GM21515 (cell line): ENCODE data around the gene KIAA0753.

Experiments used
- ATAC-seq: cut with Tn5 transposase; IDR thresholded peaks from one replicate; pipeline ENCODE4 v1.9.1; 2021; ENCODE audit not compliant: unreplicated experiment

KIAA0753 gene

DNA sequence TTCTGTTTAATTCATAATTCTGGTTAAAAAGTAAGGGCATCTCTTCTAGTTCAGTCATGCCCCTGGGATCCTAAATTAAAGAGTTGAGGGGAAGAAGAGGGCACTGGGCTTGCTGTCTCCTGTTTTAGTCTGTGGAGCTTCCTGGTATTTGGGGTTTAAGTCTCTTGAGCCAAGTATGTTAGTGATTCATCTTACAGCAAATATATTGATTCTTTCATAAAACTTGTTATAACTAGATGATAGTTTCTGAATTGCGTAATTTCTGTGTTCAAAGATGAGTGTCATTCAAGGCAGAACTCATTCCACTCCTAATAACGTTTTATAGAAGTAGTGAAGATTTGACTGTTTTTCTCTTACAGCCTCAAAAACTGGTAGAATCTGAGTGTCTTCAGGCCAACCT is 2.1 kb upstream of the KIAA0753 start:
- no peak for ATAC-seq

DNA sequence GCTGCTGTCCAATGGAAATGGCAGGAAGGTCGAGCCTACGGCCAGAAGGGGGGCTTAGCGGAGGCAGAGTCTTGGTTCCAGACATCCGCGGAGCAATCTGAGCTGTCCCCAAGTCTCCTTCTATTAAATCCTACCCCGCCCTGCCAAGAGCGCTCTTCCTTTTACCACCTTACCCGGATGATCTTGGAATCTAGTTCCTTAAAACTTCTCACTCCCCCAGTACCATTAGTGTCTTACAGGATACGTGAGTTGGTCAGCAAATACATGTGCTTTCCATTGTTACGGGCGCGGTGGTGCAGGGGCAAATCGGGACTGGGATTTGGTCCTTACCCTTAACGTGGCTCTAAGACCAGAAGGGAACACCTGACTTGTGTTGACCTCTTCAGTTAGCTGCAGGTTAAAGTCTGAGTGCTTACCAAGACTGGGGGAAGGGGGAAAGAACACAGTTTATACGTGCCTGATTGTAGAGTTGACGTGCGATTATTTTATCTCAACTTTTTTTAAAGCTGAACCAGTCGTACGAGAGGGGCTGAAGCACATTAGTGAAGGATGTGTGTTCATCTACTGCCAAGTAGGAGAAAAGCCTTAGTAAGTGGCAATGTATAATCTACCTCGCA is 844 bp upstream of the KIAA0753 start:
- ATAC-seq, result peak; percentile 1

DNA sequence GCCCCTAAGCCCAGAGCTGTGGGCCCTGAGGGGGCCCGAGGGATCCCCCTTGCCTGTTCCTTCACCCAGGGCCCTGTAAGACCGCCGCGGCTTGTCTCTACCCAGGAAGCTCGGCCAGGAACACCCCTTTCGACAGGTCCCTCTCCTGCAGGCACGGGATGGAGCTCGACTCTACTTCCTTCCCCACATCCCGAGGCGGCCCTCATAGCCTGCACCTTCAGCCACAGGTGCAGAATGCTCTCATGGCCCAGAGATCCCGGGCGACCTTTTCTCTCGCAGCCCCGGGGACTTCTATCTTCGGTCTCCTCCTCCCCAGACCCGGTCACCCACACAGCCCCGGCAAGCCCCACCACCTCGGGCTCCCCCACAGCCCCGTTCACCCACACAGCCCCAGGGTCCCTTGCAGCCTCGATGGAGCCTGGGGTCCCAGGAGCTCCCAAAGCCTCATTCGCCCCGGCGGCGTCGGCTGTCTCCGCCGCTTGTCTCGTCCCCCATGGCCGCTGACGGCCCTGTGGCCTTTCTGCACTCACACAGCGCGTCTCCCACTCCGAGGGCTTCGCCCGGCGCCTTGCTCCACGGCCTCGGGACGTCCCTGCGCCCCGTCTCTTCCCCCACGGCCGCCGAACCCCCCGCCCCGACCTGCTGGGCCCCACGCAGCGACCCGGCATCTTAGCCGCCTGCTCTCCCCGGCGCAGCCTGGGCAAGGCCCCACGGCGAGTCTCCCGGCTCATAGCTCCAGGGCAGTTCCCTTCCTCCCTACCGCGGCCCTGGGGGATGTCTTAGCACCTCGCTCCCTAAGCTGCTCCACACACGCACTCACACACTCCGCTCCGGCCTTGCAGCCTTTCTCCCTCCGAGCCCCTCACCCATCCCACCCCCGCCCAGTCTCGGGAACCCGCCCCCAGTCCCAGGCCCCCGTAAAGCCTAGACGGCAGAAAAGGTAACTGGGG is 650 bp downstream of the KIAA0753 start:
- ATAC-seq, result peak; percentile 6

DNA sequence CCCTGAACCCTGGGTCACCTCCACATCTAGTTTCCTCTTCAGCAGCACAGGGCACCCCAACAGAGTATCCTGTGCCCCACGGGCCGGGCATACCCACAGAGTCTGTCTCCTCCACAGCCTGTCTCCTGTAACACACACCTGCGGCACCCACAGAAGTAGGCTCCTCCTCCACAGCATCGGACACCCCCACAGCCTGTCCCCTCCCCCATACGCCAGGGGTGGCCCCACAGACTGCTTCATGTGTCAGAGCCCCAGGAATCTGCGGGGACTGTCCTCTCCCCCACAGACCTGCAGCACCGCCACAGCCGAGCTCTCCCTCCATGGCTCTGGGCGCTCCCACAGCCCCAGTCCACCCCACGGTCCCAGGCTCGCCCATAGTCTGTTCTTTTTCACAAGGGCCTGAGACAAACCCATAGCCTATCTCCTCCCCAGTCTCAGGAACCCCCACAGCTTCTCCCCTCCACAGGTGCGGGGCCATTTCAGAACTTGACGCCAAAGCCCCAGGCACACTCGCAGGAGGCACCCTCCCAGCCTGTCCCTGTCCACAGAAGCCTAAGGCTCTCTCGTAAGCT is 1.4 kb downstream of the KIAA0753 start:
- no peak for ATAC-seq

DNA sequence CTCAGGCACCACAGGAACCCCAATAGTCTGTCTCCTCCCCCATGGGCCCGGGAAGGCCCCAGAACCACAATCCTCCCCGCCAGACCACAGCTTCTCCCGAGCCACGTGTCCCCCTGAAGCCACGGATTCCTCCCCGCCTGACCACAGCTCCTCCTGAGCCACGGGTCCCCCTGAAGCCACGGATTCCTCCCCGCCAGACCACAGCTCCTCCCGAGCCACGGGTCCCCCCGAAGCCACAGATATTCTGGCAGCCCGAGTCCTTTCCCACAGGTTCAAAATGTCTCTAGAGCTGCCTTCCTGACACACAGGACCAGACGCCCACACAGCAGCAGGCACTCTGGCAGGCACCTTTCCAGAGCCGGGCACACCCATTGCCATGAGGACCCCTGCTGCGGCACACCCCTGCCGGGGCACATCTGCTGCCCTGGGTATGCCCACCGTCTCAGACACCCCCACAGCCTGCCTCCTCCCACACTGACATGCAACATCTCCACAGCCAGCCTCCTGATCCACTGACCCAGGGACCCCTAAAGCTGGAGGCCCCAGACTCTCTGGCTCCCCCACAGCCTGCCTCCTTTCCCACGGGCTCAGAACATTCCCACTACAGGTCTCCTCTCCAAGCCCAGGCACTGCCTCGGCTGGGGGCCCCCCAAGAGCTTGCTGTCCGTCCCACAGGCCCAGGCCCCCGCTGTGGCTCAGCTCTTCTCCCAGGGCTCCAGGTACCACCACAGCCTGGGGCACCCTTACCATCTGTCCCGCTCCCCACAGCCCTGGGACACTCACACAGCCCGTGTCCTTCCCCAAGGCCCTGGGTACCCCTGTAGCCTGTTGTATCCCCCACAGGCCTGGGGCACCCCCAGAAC is 2.2 kb downstream of the KIAA0753 start:
- no peak for ATAC-seq

DNA sequence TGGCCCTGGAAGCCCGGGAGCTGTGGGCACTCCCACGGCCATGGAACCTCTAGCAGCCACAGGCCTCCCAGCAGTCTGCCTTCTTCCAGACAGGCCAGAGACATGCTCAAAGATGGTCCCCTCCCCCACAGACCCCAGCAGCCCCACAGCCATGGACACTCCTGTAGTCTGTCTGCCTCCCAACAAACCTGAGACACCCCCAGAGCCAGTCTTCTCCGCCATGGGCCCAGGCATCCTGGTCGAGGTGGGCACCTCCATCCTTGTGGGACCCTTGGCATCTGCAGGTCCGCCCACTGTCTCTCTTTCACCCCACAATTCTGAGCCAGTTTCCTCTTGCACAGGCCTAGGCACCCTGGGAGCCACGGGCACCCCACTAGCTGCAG is 3.1 kb downstream of the KIAA0753 start:
- ATAC-seq, result no peak

DNA sequence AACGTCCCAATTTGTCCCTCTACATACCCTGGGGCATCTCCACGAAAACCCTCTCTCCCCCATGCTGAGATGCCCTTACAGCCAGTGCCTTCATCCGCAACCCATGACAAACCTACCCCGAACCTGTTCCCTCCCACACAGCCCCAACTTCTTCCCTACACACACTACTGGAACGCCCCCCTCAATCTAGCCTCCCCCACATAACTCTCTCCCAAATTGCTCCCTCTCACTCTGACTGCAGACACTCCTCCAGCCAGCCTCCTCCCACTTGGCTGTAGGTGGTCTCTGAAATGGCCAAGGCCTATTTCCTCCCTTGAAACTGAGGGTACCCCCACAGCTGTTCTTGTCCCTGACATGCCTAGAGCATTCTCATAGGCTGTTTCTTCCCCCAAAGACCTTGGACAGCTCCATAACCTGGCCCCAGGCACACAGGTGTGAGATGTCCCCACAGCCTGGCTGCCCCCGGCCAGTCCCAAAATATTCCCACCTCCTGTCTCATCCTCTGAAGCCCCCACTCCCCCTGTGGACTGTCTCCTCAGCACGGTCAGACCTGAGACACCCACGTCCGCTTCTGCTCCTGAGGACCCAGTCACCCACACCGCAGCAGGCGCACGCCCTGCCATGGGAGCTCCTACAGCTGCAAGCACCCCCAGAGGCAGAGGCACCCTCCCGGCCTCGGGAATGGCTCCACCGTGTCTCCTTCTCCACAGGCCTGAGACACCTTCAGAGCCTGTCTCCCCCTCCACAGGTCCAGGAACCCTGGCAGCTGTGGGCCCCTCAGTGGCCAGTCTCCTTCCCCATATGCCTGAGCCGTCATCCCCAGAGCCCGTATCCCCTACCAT is 3.7 kb downstream of the KIAA0753 start:
- ATAC-seq, result no peak

DNA sequence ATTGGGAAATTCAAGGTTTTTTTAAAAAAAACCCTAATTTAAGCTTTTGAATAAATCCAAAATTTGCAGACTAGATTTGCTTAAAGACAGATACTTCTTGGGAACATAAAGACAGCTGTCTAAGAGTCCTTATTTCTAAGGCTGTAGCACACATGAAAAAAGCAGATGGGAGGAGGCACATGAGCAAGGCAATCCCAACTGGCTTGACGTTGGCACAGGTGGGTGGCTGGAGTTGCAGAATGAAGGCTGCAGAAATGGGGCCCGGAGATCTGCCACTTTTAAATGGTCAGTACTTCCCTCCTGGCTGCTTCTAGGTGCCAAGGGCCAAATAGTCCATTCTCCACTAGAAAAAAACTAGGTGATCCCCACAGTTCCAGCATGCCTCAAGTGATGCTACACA is 4.4 kb downstream of the KIAA0753 start:
- no peak for ATAC-seq

DNA sequence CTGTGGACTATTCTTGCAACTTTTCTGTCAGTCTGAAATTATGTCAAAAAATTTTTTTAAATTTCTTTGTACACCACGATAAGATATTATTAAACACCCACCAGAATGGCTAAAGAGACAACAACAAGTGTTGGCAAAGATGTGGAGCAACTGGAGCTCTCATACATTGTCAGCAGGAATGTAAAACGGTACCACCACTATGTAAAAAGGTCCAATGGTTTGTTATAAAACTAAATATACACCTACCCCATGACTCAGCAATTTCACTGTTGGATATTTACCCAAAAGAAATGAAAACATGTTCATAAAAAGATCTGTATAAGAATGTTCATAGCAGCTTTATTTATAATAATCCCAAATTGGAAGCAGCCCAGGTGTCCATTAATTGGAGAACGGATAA is 7.2 kb downstream of the KIAA0753 start:
- ATAC-seq, result no peak

DNA sequence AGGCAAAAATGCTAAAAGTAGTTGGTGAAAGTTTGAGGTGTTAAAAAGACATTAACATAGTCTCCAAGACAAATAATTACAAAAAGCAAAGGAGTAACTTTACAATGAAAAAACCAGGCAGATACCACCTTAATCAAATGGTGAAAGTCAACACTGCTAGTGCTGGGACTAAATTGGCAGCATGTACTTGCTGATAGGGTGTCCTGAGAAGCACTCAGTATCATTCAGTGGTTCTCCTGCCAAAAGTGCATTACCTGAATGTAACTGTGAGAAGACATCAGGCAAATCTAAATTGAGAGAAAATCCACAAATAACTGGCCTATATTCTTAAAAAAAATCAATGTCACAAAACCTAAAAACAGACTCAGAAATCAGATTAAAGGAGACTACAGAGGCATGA is 8.0 kb downstream of the KIAA0753 start:
- ATAC-seq, result no peak

DNA sequence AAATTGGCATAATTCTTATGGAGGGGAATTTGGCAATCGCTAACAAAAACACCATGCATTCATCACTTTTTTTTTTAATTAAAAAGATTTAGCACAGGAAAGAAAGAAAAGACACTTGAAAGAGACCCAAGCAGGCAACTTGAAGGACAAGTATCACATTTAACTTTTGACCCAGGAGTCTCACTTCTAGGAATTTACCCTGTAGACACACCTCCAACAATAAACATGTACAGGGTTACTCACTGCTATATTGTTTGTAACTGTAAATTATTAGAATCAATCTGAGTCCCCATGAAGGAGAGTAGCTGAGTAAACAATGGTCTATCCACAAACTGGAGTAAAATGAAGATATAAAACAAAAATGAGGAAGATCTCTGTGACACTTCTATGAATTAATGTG is 10.1 kb downstream of the KIAA0753 start:
- ATAC-seq, result no peak

DNA sequence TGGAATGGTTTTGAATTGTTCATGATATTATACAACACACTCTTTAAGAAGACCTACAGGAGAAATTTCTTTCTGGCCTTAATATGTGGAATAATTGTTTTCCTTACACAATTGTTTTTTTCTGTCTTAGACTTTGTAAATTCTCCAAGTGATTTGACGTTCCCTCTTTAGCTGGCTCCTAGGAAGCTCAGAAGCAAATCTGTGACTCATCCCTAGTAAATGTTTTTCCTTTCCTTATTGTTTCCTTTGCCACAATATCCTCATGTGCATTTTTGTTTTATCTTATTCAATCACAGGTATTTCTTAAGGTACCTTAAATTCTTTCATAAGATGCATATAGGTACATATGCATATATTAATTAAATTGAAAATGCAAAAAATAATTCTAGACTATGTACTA is 13.5 kb downstream of the KIAA0753 start:
- no peak for ATAC-seq

DNA sequence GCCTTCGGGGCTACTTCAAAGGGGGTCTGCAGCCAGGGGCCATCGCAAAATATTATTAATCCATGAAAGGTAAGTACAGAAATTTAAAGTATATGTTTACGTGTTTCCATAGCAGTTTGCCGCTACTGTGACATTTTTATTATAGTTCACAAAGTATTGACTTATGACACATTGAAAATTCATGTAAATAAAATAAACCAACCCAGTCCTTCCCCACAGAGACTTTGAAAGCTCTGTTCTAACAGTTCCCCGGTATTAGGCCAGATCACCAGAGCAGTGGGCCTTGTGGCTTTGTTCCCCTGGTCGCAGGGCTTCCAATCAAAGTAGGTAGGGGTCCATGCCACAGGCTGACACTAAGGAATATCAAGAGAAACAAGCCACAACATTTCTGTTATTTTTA is 13.9 kb downstream of the KIAA0753 start:
- ATAC-seq, result no peak

DNA sequence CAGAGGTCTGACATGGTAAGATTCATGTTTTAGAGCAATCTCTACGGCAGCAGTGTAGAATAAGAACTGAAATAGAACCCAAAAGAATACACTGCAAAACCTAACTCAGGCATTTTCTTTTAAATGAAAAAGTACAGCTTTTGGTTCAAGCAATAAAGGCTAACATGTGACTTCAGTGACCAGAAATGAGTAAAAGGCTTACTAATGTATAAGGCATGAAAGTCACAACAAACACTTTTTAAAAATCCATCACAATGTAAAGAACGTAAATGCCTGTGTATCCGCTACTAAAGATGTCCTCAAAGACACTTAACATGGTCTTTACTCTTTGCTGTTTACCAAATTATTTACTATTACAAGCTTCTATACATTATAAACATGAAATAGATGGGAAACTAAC is 16.6 kb downstream of the KIAA0753 start:
- no peak for ATAC-seq

DNA sequence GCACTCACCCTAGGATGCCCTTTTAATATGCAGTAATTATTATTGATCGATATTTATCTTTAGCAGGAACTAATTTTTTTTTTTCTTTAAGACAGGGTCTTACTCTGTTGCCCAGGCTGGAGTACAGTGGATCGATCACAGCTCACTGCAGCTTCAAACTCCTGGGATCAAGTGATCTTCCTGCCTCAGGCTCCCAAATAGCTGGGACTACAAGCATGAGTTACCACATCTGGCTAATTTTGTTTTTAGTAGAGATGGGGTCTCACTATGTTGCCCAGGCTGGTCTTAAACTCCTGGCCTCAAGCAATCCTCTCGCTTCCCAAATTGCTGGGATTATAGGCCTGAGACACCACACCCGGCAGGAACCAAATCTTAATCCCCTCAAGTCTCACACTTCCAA is 29.3 kb downstream of the KIAA0753 start:
- ATAC-seq, result no peak

DNA sequence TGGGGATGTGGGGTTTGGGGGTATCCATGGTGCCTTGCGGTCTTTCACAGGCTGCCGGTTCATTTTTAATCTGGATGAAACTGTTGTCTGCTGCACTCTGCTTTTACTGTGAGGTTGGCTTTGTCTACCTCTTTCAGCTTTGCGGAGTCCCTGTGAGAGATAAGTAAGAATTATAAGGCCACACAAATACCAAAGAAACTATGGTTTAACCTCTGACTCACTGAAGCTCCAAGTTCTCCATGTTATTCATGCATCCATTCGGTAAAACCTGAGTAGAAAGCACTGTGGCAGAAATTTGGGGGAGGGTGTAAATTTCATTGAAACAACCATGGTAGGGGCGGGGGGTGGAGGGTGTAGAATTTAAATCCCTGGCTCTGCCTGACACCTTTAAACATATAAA is 30.5 kb downstream of the KIAA0753 start:
- ATAC-seq, result no peak

DNA sequence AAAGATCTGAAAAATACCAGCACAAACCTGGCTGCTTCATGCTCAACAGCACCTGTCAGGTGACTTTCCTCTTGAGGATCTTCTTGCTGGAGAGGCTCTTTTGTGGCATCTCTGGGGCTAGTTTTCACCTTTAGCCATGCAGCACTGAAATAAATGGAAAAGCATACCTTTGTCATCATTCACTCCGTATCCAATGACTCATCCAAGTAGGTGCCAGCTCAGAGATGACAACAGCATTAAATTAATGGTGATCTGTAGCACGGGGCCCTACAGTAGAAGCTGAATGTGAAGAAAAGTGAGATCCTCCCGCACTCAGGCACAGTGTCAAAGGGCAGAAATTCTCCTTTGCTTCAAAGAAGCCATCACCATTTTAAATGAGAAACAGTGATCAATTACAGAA is 32.2 kb downstream of the KIAA0753 start:
- no peak for ATAC-seq

DNA sequence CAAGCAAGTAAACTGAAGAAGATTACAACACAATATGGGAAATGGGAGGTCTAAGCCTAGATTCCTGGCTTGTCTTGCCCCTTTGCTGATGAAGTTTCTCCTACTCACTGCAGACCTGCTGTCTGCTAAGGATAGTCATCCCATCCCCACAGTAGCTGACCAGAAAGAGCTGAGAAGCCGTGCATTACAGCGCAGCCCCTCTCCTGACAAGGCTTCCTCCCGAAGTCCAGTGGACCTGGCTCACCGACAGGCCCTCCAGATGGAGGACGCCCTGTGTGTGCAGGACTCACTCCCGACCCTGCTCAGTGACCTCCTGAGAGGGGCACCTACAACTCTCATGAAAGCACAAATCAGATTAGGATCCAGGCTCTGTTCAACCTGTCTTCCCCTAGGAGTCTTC is 35.4 kb downstream of the KIAA0753 start:
- ATAC-seq, result no peak

DNA sequence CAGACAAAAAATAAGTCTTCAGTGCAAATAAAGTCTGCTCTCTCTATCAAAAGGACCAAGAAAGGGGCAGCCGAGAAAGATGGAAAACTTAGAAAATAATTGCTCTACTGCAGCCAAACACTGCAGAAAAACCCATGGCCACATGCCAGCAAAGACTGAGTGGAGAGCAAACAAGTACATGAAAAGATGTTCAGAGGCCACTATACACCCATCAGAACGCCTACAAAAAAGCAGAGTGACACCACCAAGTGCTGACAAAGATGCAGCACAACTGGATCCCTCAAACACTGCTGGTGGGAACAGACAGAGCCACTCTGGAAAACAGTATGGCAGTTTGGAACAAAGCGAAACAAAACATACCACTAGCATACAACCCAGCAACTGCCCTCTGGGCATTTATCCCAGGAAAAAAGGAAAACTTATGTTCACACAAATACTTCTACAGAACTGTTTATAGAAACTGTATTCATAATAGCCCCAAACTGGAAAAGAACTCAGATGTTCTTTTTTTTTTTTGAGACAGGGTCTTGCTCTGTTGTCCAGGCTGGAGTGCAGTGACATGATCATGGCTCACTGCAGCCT is 36.7 kb downstream of the KIAA0753 start:
- ATAC-seq, result no peak

DNA sequence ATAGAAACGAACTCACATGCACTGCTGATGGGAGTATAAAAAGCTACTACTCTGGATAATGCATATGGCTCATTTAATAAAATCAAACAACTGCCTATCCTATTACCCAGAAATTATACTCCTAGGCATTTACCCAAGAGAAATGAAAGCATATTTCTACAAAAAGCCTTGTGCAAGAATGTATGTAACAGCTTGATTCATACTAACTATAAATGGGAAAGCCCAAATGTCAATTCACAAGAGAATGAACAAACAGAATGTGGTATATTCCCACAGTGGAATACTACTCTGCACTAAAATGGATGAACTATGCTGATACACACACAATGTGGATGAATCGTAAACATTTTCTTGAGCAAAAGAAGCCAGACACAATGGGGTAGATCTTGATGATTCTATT is 38.4 kb downstream of the KIAA0753 start:
- ATAC-seq, result no peak
